RPMI8226 (cell line): Measurements from ENCODE around the gene TBC1D23.

Experiments
- DNase-seq: peaks from one replicate; pipeline ENCODE4 v3.0.0-alpha.2; 2015

TBC1D23 gene

DNA sequence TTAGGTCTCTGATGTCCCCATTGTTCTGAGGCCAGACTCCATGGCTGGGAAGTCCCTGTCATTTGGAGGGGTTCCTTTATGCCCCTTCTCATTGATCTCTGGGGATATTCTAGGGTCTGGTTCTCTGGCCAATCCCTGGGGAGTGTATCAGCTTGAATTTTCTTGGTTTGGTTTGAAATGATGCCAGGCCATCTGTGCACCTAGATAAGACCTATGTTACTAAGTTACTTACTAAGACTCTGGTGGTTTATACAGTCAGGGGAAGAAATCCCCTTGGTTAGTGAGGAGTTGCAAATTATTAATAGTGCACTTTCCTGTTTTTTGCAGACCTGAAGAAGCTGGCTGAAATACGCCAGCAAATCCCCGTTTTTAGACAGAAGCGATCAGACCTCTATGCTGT lies 94.1 kb downstream of the TBC1D23 start:
- no peak for DNase-seq

DNA sequence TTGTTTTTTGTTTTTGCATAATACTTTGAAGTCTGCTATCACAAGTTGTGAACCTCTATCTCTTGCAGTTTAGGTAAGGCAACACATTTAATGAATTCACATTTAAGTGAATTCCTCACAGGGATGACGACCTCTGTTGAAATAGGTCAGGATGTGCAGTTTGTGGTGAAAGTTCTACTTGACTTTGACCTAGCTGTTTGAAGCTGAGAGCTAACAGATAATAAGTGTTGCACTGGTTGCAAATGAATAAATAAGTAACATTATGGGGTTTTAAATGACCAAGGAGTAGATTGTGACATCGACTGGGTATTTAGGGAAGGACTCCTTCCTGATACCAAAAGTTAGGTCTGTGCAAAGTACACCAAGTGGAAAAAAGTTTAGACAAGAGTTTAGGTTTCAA lies 97.6 kb downstream of the TBC1D23 start:
- no peak for DNase-seq

DNA sequence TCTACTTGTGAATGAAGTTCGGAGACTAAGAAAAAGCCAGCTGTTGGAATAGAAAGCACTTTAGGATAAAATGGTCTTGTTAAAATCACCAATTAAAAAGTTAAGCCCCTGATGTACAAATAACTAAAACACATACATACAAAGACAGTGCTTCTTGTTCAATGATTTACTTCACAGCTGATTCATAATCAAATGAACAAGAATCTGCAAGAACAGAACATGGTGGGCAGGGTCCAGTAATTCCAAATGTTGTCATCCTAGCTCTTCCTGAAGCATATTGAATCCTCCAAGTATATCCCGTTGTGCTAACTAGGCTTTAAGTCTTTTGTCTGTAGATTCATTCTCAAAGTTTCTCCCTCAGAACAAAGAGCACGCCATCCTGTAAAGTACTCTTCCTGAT lies 98.2 kb downstream of the TBC1D23 start:
- no peak for DNase-seq

DNA sequence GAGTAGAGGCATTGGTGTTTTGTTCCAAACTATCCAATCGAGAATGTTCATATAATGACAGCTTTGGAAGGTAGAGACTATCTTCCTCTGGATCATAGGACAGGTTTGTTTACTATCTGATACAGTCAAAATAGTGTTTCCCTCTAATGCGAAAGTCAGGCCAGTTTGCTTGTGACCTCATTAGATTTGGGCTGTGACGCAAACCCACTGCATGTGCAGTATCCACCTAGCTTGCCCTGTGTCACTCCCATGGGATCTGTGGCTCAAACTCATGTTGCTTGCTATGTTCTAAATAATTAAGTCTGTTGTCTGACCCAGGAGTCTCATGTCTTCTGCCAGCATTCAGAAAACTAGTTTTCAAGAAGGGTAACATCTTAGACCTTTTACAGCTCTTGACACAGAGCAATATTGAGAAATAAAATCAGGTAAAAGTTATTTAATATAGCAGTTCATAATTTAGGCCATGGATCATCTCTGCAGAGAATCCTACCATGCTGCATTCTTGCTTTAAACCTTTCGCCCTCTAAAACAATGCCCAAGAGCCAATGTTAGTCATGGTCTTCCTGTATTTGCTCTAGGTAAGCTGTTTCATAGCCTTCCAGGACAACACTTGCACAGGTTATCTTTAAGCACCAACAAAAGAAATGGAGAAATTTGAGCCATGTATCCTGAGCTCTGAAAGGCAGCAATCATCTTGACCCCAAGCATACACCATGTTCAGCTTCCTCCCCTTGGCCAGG lies 100.1 kb downstream of the TBC1D23 start:
- no peak for DNase-seq

DNA sequence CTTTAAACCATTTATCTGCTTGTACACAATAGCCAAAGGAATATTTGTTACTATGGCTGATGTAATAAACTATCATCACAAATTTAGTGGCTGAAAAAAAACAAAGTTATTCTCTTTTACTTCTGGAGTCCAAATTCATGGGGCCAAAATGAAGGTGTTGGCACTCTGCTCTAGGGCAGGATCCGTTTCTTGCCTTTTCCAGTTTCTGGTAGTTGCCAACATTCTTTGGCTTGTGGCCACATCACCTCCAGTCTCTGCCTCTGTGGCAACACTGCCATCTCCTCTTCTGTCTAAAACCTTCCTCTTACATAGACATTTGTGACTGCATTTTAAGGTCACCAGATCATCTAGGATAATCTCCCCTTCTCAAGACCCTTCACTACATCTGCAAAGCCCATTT lies 101.1 kb downstream of the TBC1D23 start:
- DNase-seq: no peak

DNA sequence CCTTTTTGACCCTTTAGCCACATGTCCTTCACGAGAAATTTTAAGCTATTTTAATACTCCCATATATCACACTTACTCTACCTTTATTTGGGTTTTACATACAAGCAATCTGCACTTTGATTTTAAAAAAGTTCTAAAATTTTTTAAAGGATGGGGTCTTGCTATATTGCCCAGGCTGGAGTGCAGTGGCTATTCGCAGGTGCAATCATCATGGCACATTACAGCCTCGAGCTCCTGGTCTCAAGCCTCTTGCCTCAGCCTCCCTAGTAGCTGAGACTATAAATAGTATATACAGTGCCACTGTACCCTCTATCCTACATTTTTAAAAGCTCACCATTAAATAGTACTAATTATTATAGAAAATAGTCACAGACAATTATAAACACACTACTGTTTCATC lies 103.6 kb downstream of the TBC1D23 start:
- DNase-seq: no peak

DNA sequence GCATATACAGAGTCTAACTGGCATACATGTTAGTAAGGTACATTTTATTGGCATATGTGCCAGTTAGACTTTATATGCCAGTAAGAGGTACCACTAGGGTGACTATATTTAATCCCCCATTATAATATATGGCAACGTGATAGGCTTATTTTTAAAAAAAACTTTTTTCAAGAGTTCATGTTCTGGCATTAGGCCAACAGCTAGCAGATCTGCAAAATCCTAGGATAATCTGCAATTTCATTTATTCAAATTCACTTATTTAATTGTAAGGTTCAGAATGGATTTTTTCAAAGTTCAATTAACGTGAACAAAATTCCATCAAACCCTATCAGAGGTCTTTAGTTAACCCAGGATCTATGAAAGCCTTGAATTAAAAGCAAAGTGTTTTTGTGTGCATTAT lies 105.6 kb downstream of the TBC1D23 start:
- DNase-seq: no peak

DNA sequence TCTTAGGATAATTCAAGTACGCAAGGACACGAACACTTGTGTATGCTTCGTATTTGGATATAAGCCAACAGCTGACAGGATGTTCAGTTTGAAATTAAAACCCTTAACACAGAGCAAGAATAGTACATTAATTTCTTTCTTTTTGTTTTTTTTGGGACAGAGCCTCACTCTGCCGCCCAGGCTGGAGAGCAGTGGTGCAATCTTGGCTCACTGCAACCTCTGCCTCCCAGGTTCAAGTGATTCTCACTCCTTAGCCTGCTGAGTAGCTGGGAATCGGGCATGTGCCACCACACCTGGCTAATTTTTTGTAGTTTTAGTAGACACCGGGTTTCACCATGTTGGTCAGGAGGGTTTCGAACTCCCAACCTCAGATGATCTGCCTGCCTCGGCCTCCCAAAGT lies 107.6 kb downstream of the TBC1D23 start:
- no peak for DNase-seq

DNA sequence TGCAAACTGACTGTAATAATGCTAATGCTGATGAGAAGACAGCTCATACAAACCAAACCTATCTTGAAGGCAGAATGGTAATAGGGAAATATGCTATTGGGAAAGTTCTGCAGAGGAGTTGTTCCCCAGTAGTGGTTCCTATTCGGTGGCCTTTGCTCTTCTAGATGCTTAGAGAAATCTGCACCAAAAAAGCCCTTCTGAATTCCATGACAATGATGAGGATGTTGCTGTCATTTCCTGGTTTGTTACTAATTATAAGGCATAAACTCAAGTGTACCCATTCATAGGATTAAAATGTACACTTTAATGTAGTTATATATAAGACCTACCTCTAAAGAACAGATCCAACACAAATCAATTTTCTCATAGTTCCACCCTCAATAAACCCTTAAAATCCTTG lies 110.0 kb downstream of the TBC1D23 start:
- no peak for DNase-seq

DNA sequence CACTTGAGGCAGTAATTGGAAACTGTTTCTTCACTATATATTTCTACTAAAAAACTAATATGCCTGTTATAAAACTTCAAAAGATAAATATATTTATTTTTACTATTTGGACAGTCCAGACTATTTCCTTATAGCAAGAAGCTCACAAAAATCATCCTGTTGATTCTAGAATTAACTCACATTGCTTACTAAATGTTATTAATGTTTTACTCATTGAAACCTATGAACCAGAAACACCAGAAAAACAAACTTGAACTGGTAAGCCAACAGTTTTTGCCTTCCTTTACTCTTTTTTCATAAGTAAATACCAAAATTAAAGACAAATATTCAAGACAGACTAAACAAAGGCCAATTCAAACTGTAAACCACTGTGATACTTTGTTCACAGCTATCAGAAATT lies 113.7 kb downstream of the TBC1D23 start:
- no peak for DNase-seq
